GM20431 (cell line): Measurements from ENCODE around the gene PTPA.

Experiments
- in situ Hi-C: fragments of 300-500 bp; cut with MseI, MboI; formaldehyde crosslinking; loops from one replicate; pipeline ENCODE4 v1.15.0; 2020; ENCODE audit warnings: low sequenced_read_pairs; ENCODE audit not compliant: unreplicated experiment

The PTPA gene

GRCh38 chr9:129080601-129081387, 30.4 kb upstream of the PTPA start, which contains the start of gene DOLPP1:
Gene DOLPP1 (plus strand): TSS chr9:129081111. CDS start chr9:129081132, 21 bp downstream.
- in situ Hi-C loops: no loop called here

GRCh38 chr9:129081388-129081904, 29.8 kb upstream of the PTPA start:
- in situ Hi-C loops: no loop called here

- in situ Hi-C loops: no loop called here
Observed at GRCh38 chr9:129084087-129084486, 27.1 kb upstream of the PTPA start.

GRCh38 chr9:129089246-129089645, 22.0 kb upstream of the PTPA start:
- in situ Hi-C loops: no loop called here

- in situ Hi-C loops: no loop called here
Observed at GRCh38 chr9:129093602-129094386, 17.4 kb upstream of the PTPA start.

- in situ Hi-C loops: no loop called here
Observed at GRCh38 chr9:129094387-129095169, 16.6 kb upstream of the PTPA start.

GRCh38 chr9:129095170-129095667, 16.0 kb upstream of the PTPA start:
- in situ Hi-C loops: no loop called here

- in situ Hi-C loops: no loop called here
Observed at GRCh38 chr9:129095908-129096307, 15.3 kb upstream of the PTPA start.

- in situ Hi-C loops: no loop called here
Observed at GRCh38 chr9:129097671-129098306, 13.4 kb upstream of the PTPA start.

- in situ Hi-C loops: no loop called here
Observed at GRCh38 chr9:129098328-129098727, 12.9 kb upstream of the PTPA start.

- in situ Hi-C loops: no loop called here
Observed at GRCh38 chr9:129100383-129101169, 10.6 kb upstream of the PTPA start.

GRCh38 chr9:129101279-129101678, 9.9 kb upstream of the PTPA start:
- in situ Hi-C loops: no loop called here

- in situ Hi-C loops: no loop called here
Observed at GRCh38 chr9:129102095-129102525, 9.1 kb upstream of the PTPA start.

GRCh38 chr9:129102791-129103594, 8.2 kb upstream of the PTPA start:
- in situ Hi-C loops: no loop called here

- in situ Hi-C loops: no loop called here
Observed at GRCh38 chr9:129103595-129103965, 7.6 kb upstream of the PTPA start.

- in situ Hi-C loops: no loop called here
Observed at GRCh38 chr9:129104051-129104450, 7.2 kb upstream of the PTPA start.

- in situ Hi-C loops: no loop called here
Observed at GRCh38 chr9:129105857-129106694, 5.1 kb upstream of the PTPA start.
